ENCODE results near the gene TLE1.

The TLE1 gene

GRCh38 chr9:81540142-81540710 lies 149.1 kb downstream of the TLE1 start:
- no peaks in the 10 kb centered on the region for H3K9me3 Mint-ChIP-seq
- H3K27ac Mint-ChIP-seq = no peak overlapping the region
- no peaks in the 10 kb centered on the region for H3K27me3 Mint-ChIP-seq (ENCODE audit: low read depth)
- no peaks in the 10 kb centered on the region for H3K4me1 Mint-ChIP-seq (ENCODE audit: low read depth)
- H3K4me3 Mint-ChIP-seq = no peak overlapping the region
- H3K36me3 Mint-ChIP-seq (ENCODE audit: low read depth) = no peaks in the 10 kb centered on the region

GRCh38 chr9:81539317-81539716 lies 150.0 kb downstream of the TLE1 start:
- no peaks in the 10 kb centered on the region for H3K9me3 Mint-ChIP-seq
- no peak overlapping the region for H3K27ac Mint-ChIP-seq
- H3K4me3 Mint-ChIP-seq = no peak overlapping the region

GRCh38 chr9:81538890-81539289 lies 150.5 kb downstream of the TLE1 start:
- Mint-ChIP-seq H3K27me3 (ENCODE audit: low read depth) (no peaks in the 10 kb centered on the region), H3K9me3 (no peaks in the 10 kb centered on the region), H3K4me1 (ENCODE audit: low read depth) (no peaks in the 10 kb centered on the region), H3K36me3 (ENCODE audit: low read depth) (no peaks in the 10 kb centered on the region), H3K4me3 (no peak overlapping the region), H3K27ac (no peak overlapping the region)

More at GRCh38 chr9:81539317-81539716, 150.0 kb downstream of the TLE1 start:
- no peaks in the 10 kb centered on the region for H3K4me1 Mint-ChIP-seq (ENCODE audit: low read depth)
- no peaks in the 10 kb centered on the region for H3K27me3 Mint-ChIP-seq (ENCODE audit: low read depth)
- no peaks in the 10 kb centered on the region for H3K36me3 Mint-ChIP-seq (ENCODE audit: low read depth)

GRCh38 chr9:81537964-81538363 lies 151.4 kb downstream of the TLE1 start:
- H3K27ac Mint-ChIP-seq = no peak overlapping the region
- H3K36me3 Mint-ChIP-seq (ENCODE audit: low read depth) = no peaks in the 10 kb centered on the region
- H3K4me1 Mint-ChIP-seq (ENCODE audit: low read depth) = no peaks in the 10 kb centered on the region
- H3K27me3 Mint-ChIP-seq (ENCODE audit: low read depth) = no peaks in the 10 kb centered on the region
- no peak overlapping the region for H3K4me3 Mint-ChIP-seq
- no peaks in the 10 kb centered on the region for H3K9me3 Mint-ChIP-seq

- no peaks in the 10 kb centered on the region for H3K27me3 Mint-ChIP-seq (ENCODE audit: low read depth)
- no peaks in the 10 kb centered on the region for H3K9me3 Mint-ChIP-seq
- H3K4me1 Mint-ChIP-seq (ENCODE audit: low read depth) = no peaks in the 10 kb centered on the region
- no peak overlapping the region for H3K4me3 Mint-ChIP-seq
- no peak overlapping the region for H3K27ac Mint-ChIP-seq
- no peaks in the 10 kb centered on the region for H3K36me3 Mint-ChIP-seq (ENCODE audit: low read depth)
Measured at GRCh38 chr9:81536242-81537025, 152.9 kb downstream of the TLE1 start.

- H3K4me1 Mint-ChIP-seq (ENCODE audit: low read depth) = no peaks in the 10 kb centered on the region
- H3K27ac Mint-ChIP-seq = no peak overlapping the region
- H3K4me3 Mint-ChIP-seq = no peak overlapping the region
- H3K27me3 Mint-ChIP-seq (ENCODE audit: low read depth) = no peaks in the 10 kb centered on the region
- H3K36me3 Mint-ChIP-seq (ENCODE audit: low read depth) = no peaks in the 10 kb centered on the region
- no peaks in the 10 kb centered on the region for H3K9me3 Mint-ChIP-seq
Measured at GRCh38 chr9:81535542-81536241, 153.7 kb downstream of the TLE1 start.

- no peaks in the 10 kb centered on the region for H3K36me3 Mint-ChIP-seq (ENCODE audit: low read depth)
- no peak overlapping the region for H3K4me3 Mint-ChIP-seq
- H3K9me3 Mint-ChIP-seq = no peaks in the 10 kb centered on the region
- H3K27me3 Mint-ChIP-seq (ENCODE audit: low read depth) = no peaks in the 10 kb centered on the region
- H3K4me1 Mint-ChIP-seq (ENCODE audit: low read depth) = no peaks in the 10 kb centered on the region
- no peak overlapping the region for H3K27ac Mint-ChIP-seq
Measured at GRCh38 chr9:81534138-81534875, 155.0 kb downstream of the TLE1 start.

All from T-helper 1 cell treated with Interleukin-12 subunit alpha and Interleukin-12 subunit beta and Interleukin-4 antibody, amounts not matched to agents 30 μg/mL and 1 μg/mL, for 36 hours (primary cell).